Progenitor cell of endocrine pancreas (in vitro differentiated cells): Measurements from ENCODE around the gene STRA6. TPM values are rescaled to one million over a fixed set of nuclear protein-coding genes. Genes with fewer than 3 reads are reported as not detected.

Experiments used
- DNase-seq: peaks from one replicate; pipeline ENCODE4 v3.0.0; 2021; ENCODE audit warnings: low spot score; ENCODE audit not compliant: unreplicated experiment
- H3K27ac Mint-ChIP-seq: 2 replicates; pipeline ENCODE4 v1.8.0; 2021; ENCODE audit warnings: mild to moderate bottlenecking, moderate library complexity, mixed read lengths
- H3K27me3 Mint-ChIP-seq: 2 replicates; pipeline ENCODE4 v1.8.0; 2021; ENCODE audit warnings: mixed read lengths
- H3K36me3 Mint-ChIP-seq: 2 replicates; pipeline ENCODE4 v1.8.0; 2022; ENCODE audit warnings: mixed read lengths; ENCODE audit not compliant: insufficient read depth
- H3K4me1 Mint-ChIP-seq: 2 replicates; pipeline ENCODE4 v1.8.0; 2021; ENCODE audit warnings: low read depth, mixed read lengths
- H3K4me3 Mint-ChIP-seq: 2 replicates; pipeline ENCODE4 v1.8.0; 2021; ENCODE audit warnings: low read depth, mild to moderate bottlenecking, moderate library complexity, mixed read lengths
- H3K9me3 Mint-ChIP-seq: 2 replicates; pipeline ENCODE4 v1.8.0; 2021; ENCODE audit warnings: low read depth, mixed read lengths
- CTCF ChIP-seq: fragments of 200-600 bp; sonication (generic); IDR thresholded peaks from one replicate; pipeline ENCODE4 v1.5.0; 2021; ENCODE audit warnings: antibody characterized with exemption, mild to moderate bottlenecking; ENCODE audit not compliant: unreplicated experiment
- total RNA-seq: library from RNA; stranded (reverse); gene quantifications from 2 replicates; pipeline ENCODE4 v1.2.1, GENCODE V29; 2021

The STRA6 gene
- total RNA-seq, 1 donor from 2014 or later, result 17.9 TPM

GRCh38 chr15:74182131-74182530 is 20.5 kb downstream of the STRA6 start:
- H3K27ac Mint-ChIP-seq, result no peak overlapping the region
- no peak for DNase-seq
- H3K27me3 Mint-ChIP-seq, result peaks cover 31% of the 10 kb centered on the region

GRCh38 chr15:74180881-74181602 is 21.5 kb downstream of the STRA6 start:
- TF ChIP-seq CTCF, result no peak
- no peaks in the 10 kb centered on the region for H3K9me3 Mint-ChIP-seq
- H3K4me3 Mint-ChIP-seq, result no peak overlapping the region
- DNase-seq, result no peak
- peaks cover 41% of the 10 kb centered on the region for H3K27me3 Mint-ChIP-seq
- no peaks in the 10 kb centered on the region for H3K36me3 Mint-ChIP-seq
- no peak overlapping the region for H3K27ac Mint-ChIP-seq
- H3K4me1 Mint-ChIP-seq, result no peaks in the 10 kb centered on the region

More at GRCh38 chr15:74182131-74182530, 20.5 kb downstream of the STRA6 start:
- no peak for TF ChIP-seq CTCF
- Mint-ChIP-seq H3K36me3 (no peaks in the 10 kb centered on the region), H3K4me1 (no peaks in the 10 kb centered on the region), H3K4me3 (no peak overlapping the region), H3K9me3 (no peaks in the 10 kb centered on the region)

GRCh38 chr15:74179983-74180880 is 22.4 kb downstream of the STRA6 start:
- Mint-ChIP-seq H3K27ac (no peak overlapping the region), H3K4me3 (no peak overlapping the region), H3K27me3 (peaks cover 36% of the 10 kb centered on the region), H3K36me3 (no peaks in the 10 kb centered on the region), H3K9me3 (no peaks in the 10 kb centered on the region), H3K4me1 (no peaks in the 10 kb centered on the region)
- no peak for DNase-seq
- no peak for TF ChIP-seq CTCF

GRCh38 chr15:74179101-74179841 is 23.3 kb downstream of the STRA6 start:
- H3K36me3 Mint-ChIP-seq, result no peaks in the 10 kb centered on the region

More at GRCh38 chr15:74179101-74179841, 23.3 kb downstream of the STRA6 start:
- peaks cover 34% of the 10 kb centered on the region for H3K27me3 Mint-ChIP-seq
- DNase-seq, result no peak
- no peaks in the 10 kb centered on the region for H3K9me3 Mint-ChIP-seq
- H3K4me3 Mint-ChIP-seq, result no peak overlapping the region
- H3K4me1 Mint-ChIP-seq, result no peaks in the 10 kb centered on the region
- no peak overlapping the region for H3K27ac Mint-ChIP-seq
- no peak for TF ChIP-seq CTCF
